Islet precursor cell (in vitro differentiated cells): ENCODE data around the gene ZMYND11.

Experiments
- DNase-seq: peaks from one replicate; pipeline ENCODE4 v3.0.0-alpha.2; 2018

ZMYND11 gene

GRCh38 chr10:135132-135600 lies at the start of gene ZMYND11:
Gene ZMYND11 (plus strand): TSS chr10:135455. CDS start chr10:180013, 44,558 bp downstream.
- DNase-seq = peak; percentile 72

- no peak for DNase-seq
Observed at GRCh38 chr10:86031-86430, 49.2 kb upstream of the ZMYND11 start.

- no peak for DNase-seq
Observed at GRCh38 chr10:87177-88080, 47.8 kb upstream of the ZMYND11 start.

GRCh38 chr10:88253-88652 lies 47.0 kb upstream of the ZMYND11 start:
- no peak for DNase-seq

GRCh38 chr10:89248-89647 lies 46.0 kb upstream of the ZMYND11 start:
- no peak for DNase-seq

GRCh38 chr10:90161-90560 lies 45.1 kb upstream of the ZMYND11 start:
- DNase-seq = no peak

GRCh38 chr10:91313-91712 lies 43.9 kb upstream of the ZMYND11 start:
- DNase-seq = no peak

GRCh38 chr10:92153-92552 lies 43.1 kb upstream of the ZMYND11 start:
- no peak for DNase-seq

- DNase-seq = no peak
Observed at GRCh38 chr10:92846-93245, 42.4 kb upstream of the ZMYND11 start.

GRCh38 chr10:94613-95012 lies 40.6 kb upstream of the ZMYND11 start:
- no peak for DNase-seq

GRCh38 chr10:95356-96115 lies 39.7 kb upstream of the ZMYND11 start:
- DNase-seq = no peak

GRCh38 chr10:96466-96865 lies 38.8 kb upstream of the ZMYND11 start:
- no peak for DNase-seq

GRCh38 chr10:104416-104815 lies 30.8 kb upstream of the ZMYND11 start:
- no peak for DNase-seq

- no peak for DNase-seq
Observed at GRCh38 chr10:104862-105565, 30.2 kb upstream of the ZMYND11 start.

GRCh38 chr10:105806-106205 lies 29.4 kb upstream of the ZMYND11 start:
- DNase-seq = no peak

- DNase-seq = no peak
Observed at GRCh38 chr10:106740-107139, 28.5 kb upstream of the ZMYND11 start.

GRCh38 chr10:112246-112645 lies 23.0 kb upstream of the ZMYND11 start:
- peak; percentile 61 for DNase-seq

GRCh38 chr10:124874-125273 lies 10.4 kb upstream of the ZMYND11 start:
- no peak for DNase-seq

- DNase-seq = no peak
Observed at GRCh38 chr10:127612-128432, 7.4 kb upstream of the ZMYND11 start.

- no peak for DNase-seq
Observed at GRCh38 chr10:129810-130209, 5.4 kb upstream of the ZMYND11 start.

- no peak for DNase-seq
Observed at GRCh38 chr10:132946-133898, 2.0 kb upstream of the ZMYND11 start.
